Measurements from ENCODE around the gene B4GAT1.

- TF ChIP-seq EP300 (IDR thresholded peaks at IDR 0.05; ENCODE audit: borderline replicate concordance in 1 of 2, control insufficient read depth in 1 of 2, low read depth in 2 of 2, low read length in 2 of 2) (no peak), CTCF (IDR thresholded peaks at IDR 0.05 in 2 of 3, conservative IDR thresholded peaks at IDR 0.05 in 1 of 3; ENCODE audit: control insufficient read depth in 2 of 3, extremely low read depth in 1 of 3, insufficient read depth in 1 of 3, low read depth in 3 of 3, low read length in 3 of 3) (peak; percentile 91 to 94 (median 92))
Measured at GRCh38 chr11:66328302-66329144, 18.9 kb downstream of the B4GAT1 start.
